ENCODE measurements around the gene VTI1A.

GRCh38 chr10:112526906-112527305, 79.9 kb downstream of the VTI1A start:
- no peak for TF ChIP-seq PML (IDR thresholded peaks at IDR 0.05; ENCODE audit: low read length)
- no peak for TF ChIP-seq ZFX (CRISPR knock-in tag; IDR thresholded peaks at IDR 0.05)
- TF ChIP-seq ZNF274 (IDR thresholded peaks at IDR 0.05; ENCODE audit: borderline replicate concordance, low read depth, low read length): no peak

All from K562 (cell line).